Measurements from ENCODE around the gene TRPM4.
"Not testable (repeated sequence)": the region's sequence is repeated elsewhere in the genome, so short reads cannot be mapped to it uniquely, and the experiment has no call there.

Gene TRPM4

GRCh38 chr19:49224441-49224840 lies 66.8 kb downstream of the TRPM4 start:
- H3K4me3 ChIP-seq (ENCODE audit: low read length in 2 of 2), result not testable (repeated sequence)

GRCh38 chr19:49224879-49225278 lies 67.3 kb downstream of the TRPM4 start:
- no peak overlapping the region for H3K27ac ChIP-seq (ENCODE audit: low read depth in 2 of 2, low read length in 2 of 2)
- H3K9me3 ChIP-seq (ENCODE audit: control insufficient read depth in 2 of 2, low read length in 2 of 2), result no peaks in the 10 kb centered on the region
- no peaks in the 10 kb centered on the region for H3K27me3 ChIP-seq (ENCODE audit: control insufficient read depth in 2 of 2, insufficient read depth in 2 of 2, low read length in 2 of 2)
- H3K9ac ChIP-seq (ENCODE audit: low read depth in 1 of 2, low read length in 2 of 2), result no peak overlapping the region
- no peak overlapping the region for H3K4me3 ChIP-seq (ENCODE audit: low read length in 2 of 2)
- H3K4me1 ChIP-seq (ENCODE audit: control insufficient read depth in 2 of 2, insufficient read depth in 2 of 2, low read length in 2 of 2), result peaks cover 0 to 2% of the 10 kb centered on the region in 2 donors
- H3K36me3 ChIP-seq (ENCODE audit: control insufficient read depth in 2 of 2, insufficient read depth in 2 of 2, low read length in 2 of 2), result no peaks in the 10 kb centered on the region

More at GRCh38 chr19:49224441-49224840, 66.8 kb downstream of the TRPM4 start:
- H3K4me1 ChIP-seq (ENCODE audit: control insufficient read depth in 2 of 2, insufficient read depth in 2 of 2, low read length in 2 of 2); H3K9me3 ChIP-seq (ENCODE audit: control insufficient read depth in 2 of 2, low read length in 2 of 2); H3K36me3 ChIP-seq (ENCODE audit: control insufficient read depth in 2 of 2, insufficient read depth in 2 of 2, low read length in 2 of 2); H3K27ac ChIP-seq (ENCODE audit: low read depth in 2 of 2, low read length in 2 of 2); H3K27me3 ChIP-seq (ENCODE audit: control insufficient read depth in 2 of 2, insufficient read depth in 2 of 2, low read length in 2 of 2); H3K9ac ChIP-seq (ENCODE audit: low read depth in 1 of 2, low read length in 2 of 2): not testable (repeated sequence)

DNA sequence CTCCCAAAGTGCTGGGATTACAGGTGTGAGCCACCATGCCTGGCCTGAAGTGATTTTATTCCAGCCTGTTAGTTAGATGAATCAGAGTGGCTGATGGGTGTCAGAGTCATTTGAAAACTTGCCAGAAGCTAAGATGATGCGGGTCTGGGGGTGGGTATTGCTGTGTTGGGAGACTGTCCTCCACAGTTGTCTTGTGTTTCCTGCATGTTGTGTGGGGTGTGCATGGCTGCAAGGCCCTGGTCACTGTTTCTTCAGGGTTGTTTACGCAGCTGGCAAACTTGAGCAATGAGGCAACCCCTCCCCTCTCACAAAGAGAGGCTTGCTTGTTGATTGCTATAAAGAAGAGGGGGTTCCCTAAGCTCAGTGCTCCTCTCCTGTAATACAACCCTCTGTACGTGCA lies 71.8 kb downstream of the TRPM4 start:
- no peaks in the 10 kb centered on the region for H3K9me3 ChIP-seq (ENCODE audit: control insufficient read depth in 2 of 2, low read length in 2 of 2)
- no peaks in the 10 kb centered on the region for H3K36me3 ChIP-seq (ENCODE audit: control insufficient read depth in 2 of 2, insufficient read depth in 2 of 2, low read length in 2 of 2)
- peaks cover 0 to 2% of the 10 kb centered on the region in 2 donors for H3K4me1 ChIP-seq (ENCODE audit: control insufficient read depth in 2 of 2, insufficient read depth in 2 of 2, low read length in 2 of 2)
- H3K4me3 ChIP-seq (ENCODE audit: low read length in 2 of 2), result no peak overlapping the region
- H3K27ac ChIP-seq (ENCODE audit: low read depth in 2 of 2, low read length in 2 of 2), result no peak overlapping the region
- no peaks in the 10 kb centered on the region for H3K27me3 ChIP-seq (ENCODE audit: control insufficient read depth in 2 of 2, insufficient read depth in 2 of 2, low read length in 2 of 2)
- H3K9ac ChIP-seq (ENCODE audit: low read depth in 1 of 2, low read length in 2 of 2), result no peak overlapping the region

- H3K9me3 ChIP-seq (ENCODE audit: control insufficient read depth in 2 of 2, low read length in 2 of 2), result no peaks in the 10 kb centered on the region
- H3K4me1 ChIP-seq (ENCODE audit: control insufficient read depth in 2 of 2, insufficient read depth in 2 of 2, low read length in 2 of 2), result no peaks in the 10 kb centered on the region
- H3K27ac ChIP-seq (ENCODE audit: low read depth in 2 of 2, low read length in 2 of 2), result no peak overlapping the region
- H3K27me3 ChIP-seq (ENCODE audit: control insufficient read depth in 2 of 2, insufficient read depth in 2 of 2, low read length in 2 of 2), result no peaks in the 10 kb centered on the region
- no peaks in the 10 kb centered on the region for H3K36me3 ChIP-seq (ENCODE audit: control insufficient read depth in 2 of 2, insufficient read depth in 2 of 2, low read length in 2 of 2)
- no peak overlapping the region for H3K9ac ChIP-seq (ENCODE audit: low read depth in 1 of 2, low read length in 2 of 2)
- H3K4me3 ChIP-seq (ENCODE audit: low read length in 2 of 2), result no peak overlapping the region
These were observed 73.8 kb downstream of the TRPM4 start for GRCh38 chr19:49231389-49231788.

DNA sequence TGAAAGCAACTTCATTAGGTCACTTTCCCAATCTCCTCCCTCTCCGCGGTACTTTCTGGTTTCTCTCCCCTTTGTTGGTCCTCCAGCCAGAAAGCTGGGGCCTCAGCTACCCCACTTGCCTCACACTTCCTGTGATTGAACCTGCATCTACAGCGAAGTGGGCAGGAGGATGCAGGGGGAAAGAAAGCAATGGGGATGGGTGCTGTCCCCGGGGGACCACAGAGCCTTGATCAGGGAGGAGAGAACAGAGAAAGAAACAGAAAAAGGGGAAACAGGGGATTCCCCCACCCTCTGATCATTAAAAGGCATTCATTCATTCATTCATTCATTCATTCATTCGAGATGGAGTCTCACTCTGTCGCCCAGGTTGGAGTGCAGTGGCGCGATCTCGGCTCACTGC lies 74.2 kb downstream of the TRPM4 start:
- Histone ChIP-seq H3K36me3 (ENCODE audit: control insufficient read depth in 2 of 2, insufficient read depth in 2 of 2, low read length in 2 of 2) (no peaks in the 10 kb centered on the region), H3K9me3 (ENCODE audit: control insufficient read depth in 2 of 2, low read length in 2 of 2) (no peaks in the 10 kb centered on the region), H3K9ac (ENCODE audit: low read depth in 1 of 2, low read length in 2 of 2) (no peak overlapping the region), H3K27me3 (ENCODE audit: control insufficient read depth in 2 of 2, insufficient read depth in 2 of 2, low read length in 2 of 2) (no peaks in the 10 kb centered on the region), H3K4me3 (ENCODE audit: low read length in 2 of 2) (no peak overlapping the region), H3K4me1 (ENCODE audit: control insufficient read depth in 2 of 2, insufficient read depth in 2 of 2, low read length in 2 of 2) (no peaks in the 10 kb centered on the region), H3K27ac (ENCODE audit: low read depth in 2 of 2, low read length in 2 of 2) (no peak overlapping the region)

GRCh38 chr19:49233163-49233562 lies 75.6 kb downstream of the TRPM4 start:
- no peaks in the 10 kb centered on the region for H3K27me3 ChIP-seq (ENCODE audit: control insufficient read depth in 2 of 2, insufficient read depth in 2 of 2, low read length in 2 of 2)
- H3K4me1 ChIP-seq (ENCODE audit: control insufficient read depth in 2 of 2, insufficient read depth in 2 of 2, low read length in 2 of 2), result no peaks in the 10 kb centered on the region
- no peak overlapping the region for H3K9ac ChIP-seq (ENCODE audit: low read depth in 1 of 2, low read length in 2 of 2)
- H3K27ac ChIP-seq (ENCODE audit: low read depth in 2 of 2, low read length in 2 of 2), result no peak overlapping the region
- no peaks in the 10 kb centered on the region for H3K36me3 ChIP-seq (ENCODE audit: control insufficient read depth in 2 of 2, insufficient read depth in 2 of 2, low read length in 2 of 2)
- no peak overlapping the region for H3K4me3 ChIP-seq (ENCODE audit: low read length in 2 of 2)
- H3K9me3 ChIP-seq (ENCODE audit: control insufficient read depth in 2 of 2, low read length in 2 of 2), result no peaks in the 10 kb centered on the region

DNA sequence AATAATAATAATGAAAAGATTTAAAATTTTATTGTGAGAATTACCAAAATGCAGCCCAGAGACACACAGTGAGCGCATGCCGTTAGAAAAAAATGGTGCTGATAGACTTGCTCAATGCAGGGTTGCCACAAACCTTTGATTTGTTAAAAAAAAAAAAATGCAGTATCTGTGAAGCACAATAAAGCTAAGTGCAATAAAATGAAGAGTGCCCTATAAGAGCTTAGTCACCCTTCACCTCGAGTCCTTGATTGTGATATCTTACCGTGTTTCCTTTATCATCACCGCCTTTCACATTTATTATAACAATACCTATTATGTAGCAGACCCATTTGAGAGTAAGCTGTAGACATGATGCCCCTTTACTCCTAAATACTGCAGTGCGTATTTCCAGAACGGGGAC lies 84.2 kb downstream of the TRPM4 start:
- Histone ChIP-seq H3K27ac (ENCODE audit: low read depth in 2 of 2, low read length in 2 of 2) (no peak overlapping the region), H3K9ac (ENCODE audit: low read depth in 1 of 2, low read length in 2 of 2) (no peak overlapping the region), H3K36me3 (ENCODE audit: control insufficient read depth in 2 of 2, insufficient read depth in 2 of 2, low read length in 2 of 2) (peaks cover 0 to 5% of the 10 kb centered on the region in 2 donors), H3K9me3 (ENCODE audit: control insufficient read depth in 2 of 2, low read length in 2 of 2) (no peaks in the 10 kb centered on the region), H3K27me3 (ENCODE audit: control insufficient read depth in 2 of 2, insufficient read depth in 2 of 2, low read length in 2 of 2) (no peaks in the 10 kb centered on the region), H3K4me3 (ENCODE audit: low read length in 2 of 2) (no peak overlapping the region), H3K4me1 (ENCODE audit: control insufficient read depth in 2 of 2, insufficient read depth in 2 of 2, low read length in 2 of 2) (no peaks in the 10 kb centered on the region)

DNA sequence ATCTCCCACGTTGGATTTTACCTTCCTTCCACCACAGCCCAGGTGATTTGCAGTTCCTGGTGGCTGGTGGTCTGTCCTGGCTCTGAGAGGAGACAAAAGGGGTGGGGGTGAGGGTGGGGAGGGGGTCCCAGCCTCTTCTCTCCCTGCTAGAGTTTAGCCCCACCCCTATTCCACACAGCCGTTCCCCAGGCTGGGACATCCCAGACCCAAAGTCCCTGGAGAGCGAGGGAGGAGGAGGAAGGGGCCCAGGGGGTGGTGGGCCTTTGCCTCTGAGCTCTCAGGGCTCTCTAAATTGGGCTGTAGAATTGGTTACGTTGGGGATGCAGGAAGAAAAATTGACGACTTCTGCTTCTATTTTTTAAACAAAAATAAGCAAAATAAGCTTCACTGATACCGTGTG lies 85.5 kb downstream of the TRPM4 start:
- Histone ChIP-seq H3K9me3 (ENCODE audit: control insufficient read depth in 2 of 2, low read length in 2 of 2) (no peaks in the 10 kb centered on the region), H3K27ac (ENCODE audit: low read depth in 2 of 2, low read length in 2 of 2) (no peak overlapping the region), H3K9ac (ENCODE audit: low read depth in 1 of 2, low read length in 2 of 2) (no peak overlapping the region), H3K4me1 (ENCODE audit: control insufficient read depth in 2 of 2, insufficient read depth in 2 of 2, low read length in 2 of 2) (no peaks in the 10 kb centered on the region), H3K27me3 (ENCODE audit: control insufficient read depth in 2 of 2, insufficient read depth in 2 of 2, low read length in 2 of 2) (no peaks in the 10 kb centered on the region), H3K36me3 (ENCODE audit: control insufficient read depth in 2 of 2, insufficient read depth in 2 of 2, low read length in 2 of 2) (peaks cover 0 to 5% of the 10 kb centered on the region in 2 donors), H3K4me3 (ENCODE audit: low read length in 2 of 2) (no peak overlapping the region)

- H3K36me3 ChIP-seq (ENCODE audit: control insufficient read depth in 2 of 2, insufficient read depth in 2 of 2, low read length in 2 of 2), result peaks cover 0 to 5% of the 10 kb centered on the region in 2 donors
- H3K4me1 ChIP-seq (ENCODE audit: control insufficient read depth in 2 of 2, insufficient read depth in 2 of 2, low read length in 2 of 2), result no peaks in the 10 kb centered on the region
- no peak overlapping the region for H3K4me3 ChIP-seq (ENCODE audit: low read length in 2 of 2)
- H3K27me3 ChIP-seq (ENCODE audit: control insufficient read depth in 2 of 2, insufficient read depth in 2 of 2, low read length in 2 of 2), result no peaks in the 10 kb centered on the region
- H3K9ac ChIP-seq (ENCODE audit: low read depth in 1 of 2, low read length in 2 of 2), result no peak overlapping the region
- H3K9me3 ChIP-seq (ENCODE audit: control insufficient read depth in 2 of 2, low read length in 2 of 2), result no peaks in the 10 kb centered on the region
- H3K27ac ChIP-seq (ENCODE audit: low read depth in 2 of 2, low read length in 2 of 2), result no peak overlapping the region
These were observed 86.1 kb downstream of the TRPM4 start for GRCh38 chr19:49243726-49244125.

DNA sequence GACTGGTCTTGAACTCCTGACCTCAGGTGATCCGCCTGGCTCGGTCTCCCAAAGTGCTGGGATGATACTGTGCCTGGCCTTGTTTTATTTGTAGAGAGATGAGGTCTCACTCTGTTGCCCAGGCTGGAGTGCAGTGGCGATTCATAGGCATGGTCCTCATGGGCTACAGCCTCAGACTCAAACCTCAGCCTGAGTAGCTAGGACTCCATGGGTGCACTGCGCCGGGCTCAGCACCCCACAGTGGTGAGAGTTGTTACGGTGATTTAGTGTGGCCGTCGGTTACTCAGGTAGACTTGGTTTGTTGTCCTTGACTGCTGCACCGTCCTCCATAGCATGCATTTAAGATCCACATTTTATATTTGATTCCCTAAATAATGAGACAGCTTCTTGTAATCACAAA lies 86.7 kb downstream of the TRPM4 start:
- Histone ChIP-seq H3K27ac (ENCODE audit: low read depth in 2 of 2, low read length in 2 of 2) (no peak overlapping the region), H3K4me1 (ENCODE audit: control insufficient read depth in 2 of 2, insufficient read depth in 2 of 2, low read length in 2 of 2) (no peaks in the 10 kb centered on the region), H3K9ac (ENCODE audit: low read depth in 1 of 2, low read length in 2 of 2) (no peak overlapping the region), H3K27me3 (ENCODE audit: control insufficient read depth in 2 of 2, insufficient read depth in 2 of 2, low read length in 2 of 2) (no peaks in the 10 kb centered on the region), H3K9me3 (ENCODE audit: control insufficient read depth in 2 of 2, low read length in 2 of 2) (no peaks in the 10 kb centered on the region), H3K4me3 (ENCODE audit: low read length in 2 of 2) (no peak overlapping the region), H3K36me3 (ENCODE audit: control insufficient read depth in 2 of 2, insufficient read depth in 2 of 2, low read length in 2 of 2) (peaks cover 0 to 5% of the 10 kb centered on the region in 2 donors)

DNA sequence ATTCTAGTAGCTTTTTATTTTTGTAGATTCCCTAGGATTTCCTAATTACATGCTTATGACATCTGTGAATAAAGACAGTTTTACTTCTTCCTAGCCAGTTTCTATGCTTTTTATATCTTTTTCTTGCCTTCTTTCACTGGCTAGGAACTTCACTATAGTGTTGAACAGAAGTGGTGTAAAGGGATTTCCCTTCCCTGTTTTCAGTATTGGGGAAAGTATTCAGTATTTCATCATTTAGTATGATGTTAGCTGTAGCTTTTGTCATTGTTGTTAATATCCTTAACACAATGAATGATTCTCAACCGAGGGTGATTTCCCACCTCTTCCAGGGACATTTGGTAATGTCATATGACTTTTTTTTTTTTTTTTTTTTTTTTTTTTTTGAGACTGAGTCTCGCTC lies 90.1 kb downstream of the TRPM4 start:
- Histone ChIP-seq H3K27me3 (ENCODE audit: control insufficient read depth in 2 of 2, insufficient read depth in 2 of 2, low read length in 2 of 2) (no peaks in the 10 kb centered on the region), H3K4me3 (ENCODE audit: low read length in 2 of 2) (no peak overlapping the region), H3K27ac (ENCODE audit: low read depth in 2 of 2, low read length in 2 of 2) (no peak overlapping the region), H3K36me3 (ENCODE audit: control insufficient read depth in 2 of 2, insufficient read depth in 2 of 2, low read length in 2 of 2) (peaks cover 0 to 5% of the 10 kb centered on the region in 2 donors), H3K9ac (ENCODE audit: low read depth in 1 of 2, low read length in 2 of 2) (no peak overlapping the region), H3K4me1 (ENCODE audit: control insufficient read depth in 2 of 2, insufficient read depth in 2 of 2, low read length in 2 of 2) (no peaks in the 10 kb centered on the region), H3K9me3 (ENCODE audit: control insufficient read depth in 2 of 2, low read length in 2 of 2) (no peaks in the 10 kb centered on the region)

All from mucosa of rectum (tissue), 2 donors.